ENCODE data around the gene MS4A4E. TPM values are rescaled to one million over a fixed set of nuclear protein-coding genes. Genes with fewer than 3 reads are reported as not detected.

Gene MS4A4E
- total RNA-seq, 6 experiments from 2014 or later = not detected

GRCh38 chr11:60168306-60168705, 74.6 kb downstream of the MS4A4E start:
- DNase-seq = no peak
- no peaks in the 10 kb centered on the region for H3K27me3 Mint-ChIP-seq (ENCODE audit: insufficient read depth)
- peaks cover 35% of the 10 kb centered on the region for H3K9me3 Mint-ChIP-seq
- H3K27ac Mint-ChIP-seq = no peak overlapping the region
- no peak for TF ChIP-seq CTCF (IDR thresholded peaks at IDR 0.05)
- no peaks in the 10 kb centered on the region for H3K36me3 Mint-ChIP-seq (ENCODE audit: low read depth)
- no peak overlapping the region for H3K4me3 Mint-ChIP-seq
- H3K4me1 Mint-ChIP-seq (ENCODE audit: low read depth) = no peaks in the 10 kb centered on the region

GRCh38 chr11:60165951-60166350, 77.0 kb downstream of the MS4A4E start:
- H3K27me3 Mint-ChIP-seq (ENCODE audit: insufficient read depth) = no peaks in the 10 kb centered on the region
- H3K9me3 Mint-ChIP-seq = peaks cover 38% of the 10 kb centered on the region
- no peaks in the 10 kb centered on the region for H3K36me3 Mint-ChIP-seq (ENCODE audit: low read depth)
- no peaks in the 10 kb centered on the region for H3K4me1 Mint-ChIP-seq (ENCODE audit: low read depth)
- H3K27ac Mint-ChIP-seq = no peak overlapping the region
- DNase-seq = no peak
- no peak for TF ChIP-seq CTCF (IDR thresholded peaks at IDR 0.05)
- no peak overlapping the region for H3K4me3 Mint-ChIP-seq

- H3K36me3 Mint-ChIP-seq (ENCODE audit: low read depth) = no peaks in the 10 kb centered on the region
- TF ChIP-seq CTCF (IDR thresholded peaks at IDR 0.05) = no peak
- H3K4me1 Mint-ChIP-seq (ENCODE audit: low read depth) = no peaks in the 10 kb centered on the region
- H3K9me3 Mint-ChIP-seq = peaks cover 34% of the 10 kb centered on the region
- no peaks in the 10 kb centered on the region for H3K27me3 Mint-ChIP-seq (ENCODE audit: insufficient read depth)
- no peak for DNase-seq
- no peak overlapping the region for H3K4me3 Mint-ChIP-seq
- no peak overlapping the region for H3K27ac Mint-ChIP-seq
These were observed 77.4 kb downstream of the MS4A4E start for GRCh38 chr11:60165538-60165937.

GRCh38 chr11:60164550-60165075, 78.3 kb downstream of the MS4A4E start:
- Mint-ChIP-seq H3K9me3 (peaks cover 28% of the 10 kb centered on the region), H3K4me3 (no peak overlapping the region), H3K27ac (no peak overlapping the region), H3K27me3 (ENCODE audit: insufficient read depth) (no peaks in the 10 kb centered on the region), H3K4me1 (ENCODE audit: low read depth) (no peaks in the 10 kb centered on the region), H3K36me3 (ENCODE audit: low read depth) (no peaks in the 10 kb centered on the region)
- DNase-seq = no peak
- TF ChIP-seq CTCF (IDR thresholded peaks at IDR 0.05) = no peak

GRCh38 chr11:60161766-60162165, 81.2 kb downstream of the MS4A4E start:
- Mint-ChIP-seq H3K4me3 (no peak overlapping the region), H3K4me1 (ENCODE audit: low read depth) (no peaks in the 10 kb centered on the region), H3K27ac (no peak overlapping the region), H3K36me3 (ENCODE audit: low read depth) (no peaks in the 10 kb centered on the region), H3K27me3 (ENCODE audit: insufficient read depth) (no peaks in the 10 kb centered on the region), H3K9me3 (peaks cover 24% of the 10 kb centered on the region)
- no peak for DNase-seq
- no peak for TF ChIP-seq CTCF (IDR thresholded peaks at IDR 0.05)

- no peak overlapping the region for H3K27ac Mint-ChIP-seq
- no peaks in the 10 kb centered on the region for H3K27me3 Mint-ChIP-seq (ENCODE audit: insufficient read depth)
- no peak for DNase-seq
- no peak overlapping the region for H3K4me3 Mint-ChIP-seq
- no peak for TF ChIP-seq CTCF (IDR thresholded peaks at IDR 0.05)
- no peaks in the 10 kb centered on the region for H3K36me3 Mint-ChIP-seq (ENCODE audit: low read depth)
- H3K9me3 Mint-ChIP-seq = peaks cover 21% of the 10 kb centered on the region
- H3K4me1 Mint-ChIP-seq (ENCODE audit: low read depth) = no peaks in the 10 kb centered on the region
These were observed 81.8 kb downstream of the MS4A4E start for GRCh38 chr11:60161107-60161506.
